Prostate gland (tissue), 2 donors: Measurements from ENCODE around the gene SUN2.

Experiments
- CTCF ChIP-seq, 4 experiments: fragments of 200-600 bp in 2 of 4; fragments of 450-650 bp in 2 of 4; sonication (generic) in 2 of 4; IDR thresholded peaks; 1 replicate in 3 of 4; 2 replicates in 1 of 4; pipeline ENCODE4 v1.5.1; 2016 to 2019; ENCODE audit warnings: antibody characterized with exemption in 4 of 4, mild to moderate bottlenecking in 2 of 4, moderate library complexity in 2 of 4
- POLR2A ChIP-seq: fragments of 450-650 bp; IDR thresholded peaks from one replicate; pipeline ENCODE4 v1.6.1; 2016; ENCODE audit warnings: antibody characterized with exemption, mild to moderate bottlenecking
- POLR2AphosphoS5 ChIP-seq: sonication (generic); formaldehyde crosslinking; IDR thresholded peaks from one replicate; pipeline ENCODE4 v1.6.1; 2017; ENCODE audit warnings: antibody characterized with exemption

GRCh38 chr22:38707984-38708383 is 47.8 kb downstream of the SUN2 start:
- TF ChIP-seq POLR2A (no peak), CTCF (IDR thresholded peaks at IDR 0.05) (no peak), POLR2AphosphoS5 (no peak)
